Fibroblast of skin of left quadriceps (primary cell): Measurements from ENCODE around the gene JMJD4.
A peak's percentile ranks its signal among the peaks of the same experiment; 100 is the strongest.

ENCODE experiments used
- DNase-seq, 2 experiments: peaks; one replicate each; pipeline ENCODE4 v3.0.0-alpha.2; 2013; ENCODE audit warnings: low read depth in 2 of 2

Gene JMJD4

GRCh38 chr1:227734856-227735538 lies at the start of gene JMJD4, which contains the start of gene SNAP47:
TSS of gene JMJD4 (minus strand) at chr1:227735302. CDS start at chr1:227735273, 29 bp downstream.
TSS of gene SNAP47 (plus strand) at chr1:227735435. CDS start at chr1:227747737, 12,302 bp downstream.
- DNase-seq, result peak; percentile 76 to 79

DNA sequence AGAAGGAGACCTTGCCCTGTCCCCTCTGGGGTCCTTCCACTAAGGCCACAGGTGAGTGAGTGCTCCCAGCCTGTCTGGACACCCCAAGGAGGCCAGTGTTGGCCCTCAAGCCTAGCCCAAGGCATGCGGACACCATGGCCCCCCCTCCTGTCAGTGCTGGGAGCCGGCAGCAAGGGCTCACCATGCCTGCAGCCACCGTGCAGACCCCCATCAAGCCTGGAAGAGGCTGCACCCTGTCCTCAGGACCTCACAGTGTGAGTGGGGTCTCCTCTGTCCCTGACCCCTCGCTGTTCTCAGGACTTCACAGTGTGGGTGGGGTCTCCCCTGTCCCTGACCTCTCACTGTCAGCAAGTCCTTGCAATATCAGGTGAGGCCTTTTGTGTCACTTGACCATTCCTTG lies 47.1 kb upstream of the JMJD4 start:
- DNase-seq, result no peak

DNA sequence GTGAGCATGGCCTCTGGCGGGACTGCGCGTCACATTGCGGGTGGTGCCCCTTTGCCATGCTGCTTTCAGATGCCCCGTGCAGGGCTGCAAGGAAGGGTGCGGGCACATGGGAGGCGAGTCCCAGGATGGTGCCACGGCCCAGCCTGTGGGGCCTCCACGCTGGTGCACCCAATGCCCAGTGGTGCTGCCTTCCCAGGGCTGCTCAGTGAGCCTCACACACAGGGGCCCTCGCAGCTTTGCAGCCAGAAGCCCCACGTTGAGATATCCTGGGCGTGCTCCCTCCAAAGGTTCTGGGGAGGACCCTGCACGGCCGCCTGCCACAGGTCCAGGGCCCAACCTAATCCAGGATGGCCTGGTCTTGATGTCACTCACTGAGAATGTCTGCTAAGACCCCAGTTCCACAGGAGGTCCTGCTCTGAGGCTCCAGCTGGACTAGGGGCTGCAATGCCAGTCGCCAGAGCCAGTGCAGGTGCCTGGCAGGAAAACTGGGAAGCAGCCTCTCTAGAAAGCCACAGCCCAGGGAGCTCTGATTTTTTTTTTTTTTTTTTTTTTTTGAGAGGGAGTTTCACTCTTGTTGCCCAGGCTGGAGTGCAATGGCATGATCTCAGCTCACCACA lies 46.3 kb upstream of the JMJD4 start:
- DNase-seq, result no peak

- no peak for DNase-seq
Measured at GRCh38 chr1:227780101-227781044, 45.3 kb upstream of the JMJD4 start.

DNA sequence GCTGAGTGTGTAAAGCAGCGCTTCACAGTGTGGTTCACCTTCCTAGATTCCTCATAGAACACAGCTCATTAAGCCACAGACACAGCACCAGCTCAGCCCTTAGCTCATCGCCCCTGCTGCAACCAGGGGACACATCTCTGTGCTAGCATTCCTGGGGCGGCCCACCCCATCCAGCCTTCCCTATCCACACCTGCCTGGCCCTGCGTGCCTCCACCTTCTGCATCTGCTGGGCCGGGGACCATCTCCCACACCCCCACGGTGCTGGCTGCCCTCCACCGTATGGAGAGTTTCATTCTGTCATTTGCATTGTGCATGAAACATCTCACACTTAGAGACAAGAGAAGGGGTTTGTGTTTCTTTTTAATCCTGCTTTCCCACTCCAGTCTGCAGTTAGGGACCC lies 44.6 kb upstream of the JMJD4 start:
- no peak for DNase-seq

DNA sequence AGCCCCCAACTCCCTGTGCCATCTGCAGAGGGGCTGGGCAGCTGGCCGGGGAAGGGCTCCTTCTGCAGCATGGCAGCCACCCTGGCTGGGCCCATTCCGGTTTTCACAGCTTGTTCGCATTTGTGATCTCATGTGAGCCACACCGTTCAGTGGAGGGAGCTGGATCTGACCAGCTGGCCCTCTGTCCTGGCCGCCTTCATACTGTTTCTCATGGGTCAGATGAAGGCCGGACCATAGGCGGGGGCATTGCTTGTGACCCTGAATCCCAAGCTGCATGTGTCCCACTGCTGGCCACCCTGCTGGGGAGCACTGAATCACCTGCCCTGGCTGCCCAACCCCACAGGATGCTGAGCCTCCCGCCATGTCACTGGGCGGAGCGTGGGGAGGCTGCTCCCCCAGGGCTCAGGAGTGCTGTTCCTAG lies 43.9 kb upstream of the JMJD4 start:
- no peak for DNase-seq

DNA sequence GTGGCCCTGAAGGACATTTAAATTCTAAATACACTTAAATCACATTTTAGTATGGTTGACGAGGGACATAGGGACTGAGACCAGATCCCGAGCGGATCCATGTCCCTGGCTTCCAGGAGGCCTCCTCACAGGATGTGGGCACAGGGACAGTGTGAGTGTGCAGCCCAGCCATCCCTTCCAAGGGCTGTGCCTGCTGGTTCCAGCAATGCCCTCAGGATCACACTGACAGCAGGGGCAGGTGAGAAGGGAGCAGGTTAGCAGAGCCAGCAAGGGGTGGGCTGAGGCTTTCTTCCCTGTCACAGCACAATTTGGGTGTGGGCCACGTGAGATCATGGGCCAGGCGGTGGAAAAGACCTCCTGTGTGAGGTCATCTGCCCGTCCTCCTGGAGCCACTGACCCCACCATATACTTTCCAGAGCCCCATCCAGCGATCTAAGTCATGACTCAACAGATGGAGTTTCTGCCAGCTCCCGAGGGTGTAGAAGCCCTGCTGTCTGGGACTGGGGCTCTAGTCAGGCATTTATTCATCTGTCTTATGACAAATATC lies 43.4 kb upstream of the JMJD4 start:
- no peak for DNase-seq

DNA sequence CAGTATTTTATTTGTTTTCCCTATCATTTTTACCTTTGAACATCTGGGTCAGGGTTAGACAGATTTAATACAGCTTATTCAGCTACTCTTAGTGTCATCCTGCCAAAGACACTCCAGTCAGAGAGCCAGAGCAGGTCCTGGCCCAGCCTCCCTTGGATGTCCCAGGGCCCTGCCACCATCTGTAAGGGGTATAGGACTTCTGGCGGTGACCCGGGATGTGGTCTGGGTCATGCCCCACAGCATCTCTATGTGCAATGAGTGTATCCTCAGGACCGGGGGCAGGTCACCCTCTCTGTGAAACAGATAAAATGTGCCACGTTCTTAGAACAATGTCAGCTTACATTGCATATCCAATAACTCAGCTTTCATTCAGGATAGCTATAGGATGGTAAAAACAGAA lies 42.5 kb upstream of the JMJD4 start:
- DNase-seq, result no peak

GRCh38 chr1:227777156-227777555 lies 42.1 kb upstream of the JMJD4 start:
- DNase-seq, result no peak

DNA sequence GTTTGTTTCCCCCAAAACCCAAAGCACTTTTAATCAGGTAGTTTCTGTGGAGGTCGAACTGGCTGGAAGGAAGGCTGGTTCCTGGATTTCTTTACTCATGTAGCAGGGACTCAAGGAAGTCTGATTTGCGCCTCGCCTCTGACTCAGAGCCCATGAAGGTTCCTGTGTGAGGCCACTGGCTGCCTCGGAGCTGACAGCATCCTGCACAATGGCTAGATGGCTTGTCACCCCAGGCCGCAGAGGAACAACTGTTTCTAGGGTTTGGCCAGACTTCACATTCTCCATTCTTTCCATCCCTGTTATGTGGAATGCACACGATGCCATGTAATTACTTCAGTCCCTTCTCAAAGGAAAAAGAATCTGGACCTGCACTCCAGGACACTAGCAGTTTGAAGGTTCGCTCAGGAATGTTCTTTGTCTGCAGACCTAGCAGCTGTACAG lies 41.2 kb upstream of the JMJD4 start:
- DNase-seq, result no peak

GRCh38 chr1:227775841-227776240 lies 40.7 kb upstream of the JMJD4 start:
- no peak for DNase-seq

DNA sequence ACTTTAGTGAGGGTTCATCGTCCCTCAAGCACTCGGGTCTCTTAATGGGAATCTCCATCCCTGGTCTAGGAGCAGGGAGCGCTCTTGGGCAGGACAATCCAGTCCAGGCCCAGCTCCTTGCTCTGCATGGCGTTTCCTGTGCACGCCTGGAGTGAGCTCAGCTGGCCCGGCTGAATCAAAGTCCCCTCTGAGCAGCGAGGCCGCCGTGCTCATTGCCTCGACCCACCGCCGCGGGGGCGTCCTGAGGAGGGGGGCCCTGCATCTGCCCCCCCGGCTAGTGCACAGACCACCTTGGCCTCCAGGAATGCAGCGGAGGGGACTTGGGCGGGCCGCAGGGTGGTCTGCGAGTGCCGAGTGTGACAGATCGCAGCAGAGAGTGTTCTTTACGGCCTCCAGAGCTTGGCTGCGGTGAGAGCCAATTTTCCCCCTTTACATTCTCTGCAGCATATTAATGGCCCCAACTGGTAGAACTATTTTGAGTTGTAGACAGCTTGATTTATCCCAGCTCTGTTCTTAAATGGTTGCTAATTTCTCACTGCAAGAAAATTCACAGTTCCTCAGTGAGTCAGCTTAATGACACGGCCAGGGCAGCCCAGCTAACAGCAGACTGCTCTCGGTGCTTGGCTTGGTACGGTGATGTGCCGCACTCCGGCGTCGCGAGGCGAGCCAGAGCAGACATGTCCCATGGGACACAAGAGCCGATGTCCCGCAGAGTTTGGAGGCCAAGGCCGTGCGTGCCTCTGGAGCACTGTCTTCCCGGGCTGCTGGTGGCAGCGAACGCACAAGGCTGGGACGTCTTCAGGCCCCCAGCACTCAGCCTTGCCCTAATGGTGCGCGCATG lies 39.9 kb upstream of the JMJD4 start:
- peak; percentile 90 to 91 for DNase-seq

- DNase-seq, result no peak
Measured at GRCh38 chr1:227774051-227774731, 39.1 kb upstream of the JMJD4 start.

DNA sequence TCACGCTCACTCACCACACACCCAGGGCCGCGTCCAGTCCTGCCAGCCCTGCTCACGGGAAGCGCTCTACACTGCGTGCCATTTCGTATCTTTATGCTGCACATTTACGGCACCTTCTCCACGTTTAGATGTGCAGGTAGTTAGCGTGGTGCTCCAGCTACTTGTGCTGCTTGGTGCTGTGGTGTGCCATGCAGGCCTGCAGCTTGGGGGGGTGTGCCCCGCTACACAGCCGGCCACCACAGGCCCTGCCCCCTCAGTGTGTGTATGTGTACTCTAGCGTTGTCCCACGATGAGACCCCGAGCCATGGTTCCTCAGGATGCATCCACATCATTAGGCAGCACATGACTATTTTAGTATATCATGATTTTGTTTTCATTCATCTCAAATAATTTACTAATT lies 38.5 kb upstream of the JMJD4 start:
- no peak for DNase-seq

- DNase-seq, result no peak
Measured at GRCh38 chr1:227771771-227772170, 36.7 kb upstream of the JMJD4 start.

DNA sequence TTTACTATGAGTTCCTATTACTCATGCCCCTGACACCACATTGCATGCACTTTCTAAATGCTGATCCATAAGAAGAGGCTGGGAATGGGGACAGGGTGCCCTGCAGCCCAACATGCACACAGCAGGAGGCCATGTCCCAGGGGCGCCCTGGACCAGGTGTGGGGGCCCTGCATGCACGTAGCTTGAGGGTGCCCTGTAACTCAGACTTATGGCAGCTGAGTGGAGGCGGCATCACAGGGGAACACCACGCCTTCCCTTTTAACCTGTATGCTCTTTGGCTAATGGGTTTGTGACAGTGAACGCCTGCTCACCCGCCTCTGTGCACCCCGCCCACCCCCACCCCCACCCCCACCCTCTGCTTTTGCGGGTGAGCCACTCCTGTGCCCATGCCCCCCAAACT lies 36.2 kb upstream of the JMJD4 start:
- no peak for DNase-seq

GRCh38 chr1:227770812-227771211 lies 35.7 kb upstream of the JMJD4 start:
- DNase-seq, result no peak

GRCh38 chr1:227769936-227770494 lies 34.9 kb upstream of the JMJD4 start:
- no peak for DNase-seq

DNA sequence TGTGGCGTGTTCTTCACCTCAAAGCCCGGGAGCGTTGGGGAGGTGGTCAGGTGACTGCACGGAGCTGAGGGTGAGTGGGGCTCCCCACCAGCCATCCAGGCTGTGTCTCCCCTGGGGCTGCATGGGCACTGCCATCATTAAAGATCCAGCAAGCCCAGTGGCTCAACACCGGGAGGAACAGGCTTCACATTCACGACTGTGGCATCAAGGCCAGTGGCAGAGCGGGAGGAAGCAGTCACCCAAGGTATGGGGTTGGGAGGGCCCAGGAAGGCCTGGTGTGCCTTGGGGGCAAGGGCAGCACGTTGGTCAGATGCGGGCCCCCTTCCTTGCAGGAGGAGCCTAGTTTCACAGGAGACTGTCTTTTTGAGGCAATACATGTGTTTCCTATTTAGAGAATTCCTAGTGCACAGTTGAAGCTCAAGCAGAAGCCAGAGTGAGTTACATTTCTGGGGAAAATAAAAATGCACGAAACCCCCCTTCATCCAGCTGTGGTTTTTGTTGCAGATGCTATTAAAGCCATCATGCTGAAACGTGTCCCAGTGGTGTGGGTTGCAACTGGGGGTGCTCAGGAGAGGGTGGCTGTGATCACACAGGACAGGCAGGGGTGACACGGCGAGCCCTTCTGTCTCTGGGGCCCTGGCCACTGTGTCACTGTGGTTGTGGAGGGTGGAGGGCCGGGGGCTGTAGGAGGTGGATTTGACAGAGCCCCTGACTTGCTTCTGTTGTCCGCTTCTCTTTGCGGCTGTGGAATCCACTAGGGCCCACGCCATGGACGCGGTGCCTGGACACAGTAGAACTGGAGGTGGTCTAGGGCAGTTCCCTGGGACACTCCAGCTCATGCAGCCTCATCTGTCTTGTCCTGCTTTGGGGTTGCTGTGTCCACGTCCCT lies 34.2 kb upstream of the JMJD4 start:
- no peak for DNase-seq
